Measurements from ENCODE around the gene MARK3.

GRCh38 chr14:103408491-103409155 lies 23.4 kb downstream of the MARK3 start:
- no peak for TF ChIP-seq POLR2A (IDR thresholded peaks at IDR 0.05)
- TF ChIP-seq, protein P1, sequence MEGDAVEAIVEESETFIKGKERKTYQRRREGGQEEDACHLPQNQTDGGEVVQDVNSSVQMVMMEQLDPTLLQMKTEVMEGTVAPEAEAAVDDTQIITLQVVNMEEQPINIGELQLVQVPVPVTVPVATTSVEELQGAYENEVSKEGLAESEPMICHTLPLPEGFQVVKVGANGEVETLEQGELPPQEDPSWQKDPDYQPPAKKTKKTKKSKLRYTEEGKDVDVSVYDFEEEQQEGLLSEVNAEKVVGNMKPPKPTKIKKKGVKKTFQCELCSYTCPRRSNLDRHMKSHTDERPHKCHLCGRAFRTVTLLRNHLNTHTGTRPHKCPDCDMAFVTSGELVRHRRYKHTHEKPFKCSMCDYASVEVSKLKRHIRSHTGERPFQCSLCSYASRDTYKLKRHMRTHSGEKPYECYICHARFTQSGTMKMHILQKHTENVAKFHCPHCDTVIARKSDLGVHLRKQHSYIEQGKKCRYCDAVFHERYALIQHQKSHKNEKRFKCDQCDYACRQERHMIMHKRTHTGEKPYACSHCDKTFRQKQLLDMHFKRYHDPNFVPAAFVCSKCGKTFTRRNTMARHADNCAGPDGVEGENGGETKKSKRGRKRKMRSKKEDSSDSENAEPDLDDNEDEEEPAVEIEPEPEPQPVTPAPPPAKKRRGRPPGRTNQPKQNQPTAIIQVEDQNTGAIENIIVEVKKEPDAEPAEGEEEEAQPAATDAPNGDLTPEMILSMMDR (IDR thresholded peaks at IDR 0.05), result no peak
